ENCODE results near the gene NUDT19. TPM values are rescaled to one million over a fixed set of nuclear protein-coding genes. Genes with fewer than 3 reads are reported as not detected.
"Not testable (repeated sequence)": the region's sequence is repeated elsewhere in the genome, so short reads cannot be mapped to it uniquely, and the experiment has no call there.

NUDT19 gene
- total RNA-seq, 6 donors from 2014 or later, result 9.4 to 21.6 (median 15.3) TPM

GRCh38 chr19:32711747-32712146 lies 20.1 kb downstream of the NUDT19 start:
- no peak overlapping the region for H3K4me3 ChIP-seq
- DNase-seq, result no peak
- TF ChIP-seq POLR2AphosphoS5 (IDR thresholded peaks at IDR 0.05) (no peak), CTCF (IDR thresholded peaks at IDR 0.05) (no peak), POLR2A (IDR thresholded peaks at IDR 0.05) (no peak), EP300 (IDR thresholded peaks at IDR 0.05) (no peak)
- no peak overlapping the region for H3K27ac ChIP-seq
- peaks cover 0 to 55% (median 15%) of the 10 kb centered on the region in 4 donors for H3K36me3 ChIP-seq
- H3K9me3 ChIP-seq, result no peaks in the 10 kb centered on the region
- no peak for ATAC-seq (ENCODE audit: low FRiP score in 2 of 2)
- H3K27me3 ChIP-seq, result no peaks in the 10 kb centered on the region
- 72 to 78% methylated on average over 6 of the region's 6 CpGs for WGBS, 2 donors
- peaks cover 0 to 11% (median 2%) of the 10 kb centered on the region in 4 donors for H3K4me1 ChIP-seq

DNA sequence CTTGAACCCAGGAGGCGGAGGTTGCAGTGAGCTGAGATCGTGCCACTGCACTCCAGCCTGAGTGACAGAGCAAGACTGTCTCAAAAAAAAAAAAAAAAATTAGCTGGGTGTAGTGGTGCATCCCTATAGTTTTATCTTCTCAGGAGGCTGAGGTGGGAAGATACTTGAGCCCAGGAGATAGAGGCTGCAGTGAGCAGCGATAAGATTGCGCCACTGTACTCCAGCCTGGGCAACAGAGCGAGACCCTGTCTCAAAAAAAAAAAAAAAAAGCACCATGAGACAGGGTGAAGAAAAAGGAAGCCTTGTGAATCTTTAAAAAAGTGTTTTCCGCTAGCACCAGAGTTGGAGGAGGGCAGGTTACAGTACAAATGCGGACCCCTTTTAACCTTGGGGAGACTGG lies 24.6 kb downstream of the NUDT19 start:
- 94 to 98% methylated on average over 7 of the region's 7 CpGs for WGBS, 2 donors
- not testable (repeated sequence) for ATAC-seq (ENCODE audit: low FRiP score in 2 of 2); H3K27me3 ChIP-seq; H3K4me3 ChIP-seq; H3K27ac ChIP-seq; DNase-seq; H3K4me1 ChIP-seq; H3K9me3 ChIP-seq
- H3K36me3 ChIP-seq, result peaks cover 0 to 41% (median 10%) of the 10 kb centered on the region in 4 donors

GRCh38 chr19:32717496-32717895 lies 25.9 kb downstream of the NUDT19 start:
- Histone ChIP-seq H3K4me1 (no peaks in the 10 kb centered on the region), H3K9me3 (peaks cover 0 to 3% (median 0%) of the 10 kb centered on the region in 4 donors), H3K36me3 (peaks cover 0 to 29% (median 4%) of the 10 kb centered on the region in 4 donors), H3K4me3 (no peak overlapping the region), H3K27ac (no peak overlapping the region), H3K27me3 (no peaks in the 10 kb centered on the region)
- no peak for ATAC-seq (ENCODE audit: low FRiP score in 2 of 2)
- DNase-seq, result no peak
- WGBS, 2 donors, result 66 to 90% methylated on average over 5 of the region's 5 CpGs
- TF ChIP-seq CTCF (IDR thresholded peaks at IDR 0.05), result no peak
- no peak for TF ChIP-seq POLR2A (IDR thresholded peaks at IDR 0.05)

- no peak overlapping the region for H3K27ac ChIP-seq
- no peak overlapping the region for H3K4me3 ChIP-seq
- peaks cover 0 to 21% (median 4%) of the 10 kb centered on the region in 4 donors for H3K36me3 ChIP-seq
- H3K27me3 ChIP-seq, result no peaks in the 10 kb centered on the region
- ATAC-seq (ENCODE audit: low FRiP score in 2 of 2), result no peak
- DNase-seq, result no peak
- 85 to 87% methylated on average over 7 of the region's 7 CpGs for WGBS, 2 donors
- TF ChIP-seq POLR2AphosphoS5 (IDR thresholded peaks at IDR 0.05) (no peak), CTCF (IDR thresholded peaks at IDR 0.05) (no peak)
- H3K9me3 ChIP-seq, result peaks cover 0 to 3% (median 0%) of the 10 kb centered on the region in 4 donors
- no peaks in the 10 kb centered on the region for H3K4me1 ChIP-seq
These were observed 26.7 kb downstream of the NUDT19 start for GRCh38 chr19:32718286-32718685.

DNA sequence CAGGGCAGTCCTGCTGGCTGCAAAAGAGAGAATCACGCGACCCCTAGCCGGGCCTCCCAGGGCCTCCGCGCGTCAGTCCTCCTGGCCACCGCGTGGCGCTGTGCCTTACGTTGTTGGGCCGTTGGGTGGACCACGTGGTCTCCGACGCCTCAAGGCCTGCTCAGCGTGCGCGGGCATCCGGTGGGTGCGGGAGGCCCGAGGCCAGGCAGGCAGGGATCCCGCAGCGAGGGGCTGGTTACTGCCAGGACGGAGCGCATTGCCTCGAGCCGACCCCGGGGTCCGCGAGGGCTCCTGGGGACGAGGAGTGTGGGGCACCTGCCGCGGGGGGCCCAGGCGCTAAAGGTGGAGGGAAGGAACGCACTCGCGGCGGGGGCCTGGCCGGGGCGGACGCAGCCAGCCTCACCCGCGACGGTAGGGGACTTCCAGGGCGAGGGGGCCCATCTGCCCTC lies 28.0 kb downstream of the NUDT19 start, which contains the start of gene TDRD12:
Gene TDRD12, plus strand, starts transcription at position 157 of the 449 bp plus-strand sequence. CDS start 306 bp downstream, outside the sequence.
- Histone ChIP-seq H3K27ac (no peak within 1 kb of the TSS), H3K4me3 (no peak within 1 kb of the TSS), H3K36me3 (peaks cover 0 to 7% (median 3%) of the 10 kb centered on the region in 4 donors), H3K9me3 (peaks cover 0 to 3% (median 0%) of the 10 kb centered on the region in 4 donors), H3K27me3 (no peaks in the 10 kb centered on the region), H3K4me1 (no peaks in the 10 kb centered on the region)
- peak in 1 of 2 donors; percentile 82 for DNase-seq
- 89 to 97% methylated on average over 28 to 44 of the region's 44 CpGs for WGBS, 2 donors
- peak in 1 of 2 donors; percentile 54 for ATAC-seq (ENCODE audit: low FRiP score in 2 of 2)
- no peak for TF ChIP-seq EP300 (IDR thresholded peaks at IDR 0.05)
- no peak for TF ChIP-seq POLR2A (IDR thresholded peaks at IDR 0.05)
- TF ChIP-seq POLR2AphosphoS5 (IDR thresholded peaks at IDR 0.05), result no peak
- no peak for TF ChIP-seq CTCF (IDR thresholded peaks at IDR 0.05)

Data from upper lobe of left lung (tissue), 6 donors.